HEK293 (cell line): Measurements from ENCODE around the gene CNPY1.

ENCODE experiments used
- CTCF ChIA-PET: fragments of 350-600 bp; formaldehyde crosslinking; extraction: SDS; loops from one replicate; lab custom pipeline; 2021; ENCODE audit warnings: antibody characterized with exemption; lab: Yijun Ruan, JAX
- POLR2A ChIA-PET: fragments of 300-600 bp; formaldehyde crosslinking; extraction: SDS; loops from one replicate; lab custom pipeline; 2020; ENCODE audit warnings: antibody characterized with exemption, inconsistent platforms; lab: Yijun Ruan, JAX
- H3K27ac ChIP-seq: fragments of 200-500 bp; sonication (Bioruptor generic); 2 replicates; pipeline ENCODE4 v1.5.1; 2014; ENCODE audit warnings: low read depth, low read length, control low read depth, inconsistent platforms; ENCODE audit errors: extremely low read depth
- H3K36me3 ChIP-seq, 2 experiments: fragments of 200-500 bp in 1 of 2; sonication (Bioruptor generic) in 1 of 2; 1 replicate in 1 of 2; 2 replicates in 1 of 2; pipeline ENCODE4 v1.5.1; 2014 to 2017; ENCODE audit warnings: inconsistent platforms in 2 of 2, low read length in 2 of 2; ENCODE audit not compliant: control insufficient read depth in 2 of 2, insufficient read depth in 1 of 2
- H3K4me1 ChIP-seq: fragments of 200-500 bp; sonication (Bioruptor generic); 2 replicates; pipeline ENCODE4 v1.5.1; 2014; ENCODE audit warnings: mild to moderate bottlenecking, low read length, inconsistent platforms; ENCODE audit not compliant: control insufficient read depth, insufficient read depth
- H3K4me3 ChIP-seq: 2 replicates; pipeline ENCODE4 v1.5.1; 2011; ENCODE audit warnings: low read depth, mild to moderate bottlenecking, control low read depth, low read length, moderate library complexity
- H3K9me3 ChIP-seq: fragments of 200-500 bp; sonication (Bioruptor generic); 2 replicates; pipeline ENCODE4 v1.5.1; 2014; ENCODE audit warnings: low read depth, low read length, inconsistent platforms; ENCODE audit not compliant: control insufficient read depth, insufficient read depth
- BCL11A ChIP-seq: fragments of 450-650 bp; formaldehyde crosslinking; IDR thresholded peaks from 2 replicates; pipeline ENCODE4 v1.5.1; 2016; ENCODE audit warnings: low read depth, missing biosample characterization, missing genetic modification characterization
- GLIS1 ChIP-seq: fragments of 450-650 bp; formaldehyde crosslinking; IDR thresholded peaks from 2 replicates; pipeline ENCODE4 v1.5.1; 2016; ENCODE audit warnings: missing biosample characterization, missing genetic modification characterization
- KLF17 ChIP-seq: fragments of 450-650 bp; formaldehyde crosslinking; IDR thresholded peaks from 2 replicates; pipeline ENCODE4 v1.5.1; 2016; ENCODE audit warnings: missing biosample characterization, missing genetic modification characterization
- PRDM10 ChIP-seq: fragments of 450-650 bp; formaldehyde crosslinking; IDR thresholded peaks from 2 replicates; pipeline ENCODE4 v1.5.1; 2016; ENCODE audit warnings: missing biosample characterization, missing genetic modification characterization
- REST ChIP-seq: fragments of 450-650 bp; formaldehyde crosslinking; IDR thresholded peaks from 2 replicates; pipeline ENCODE4 v1.5.1; 2016; ENCODE audit warnings: missing biosample characterization, missing genetic modification characterization
- ZBTB7A ChIP-seq: fragments of 450-650 bp; formaldehyde crosslinking; IDR thresholded peaks from 2 replicates; pipeline ENCODE4 v1.5.1; 2016; ENCODE audit warnings: low read depth, missing biosample characterization, missing genetic modification characterization
- ZBTB8A ChIP-seq: fragments of 450-650 bp; formaldehyde crosslinking; IDR thresholded peaks from 2 replicates; pipeline ENCODE4 v1.5.1; 2016; ENCODE audit warnings: missing biosample characterization, missing genetic modification characterization
- ZFP37 ChIP-seq: fragments of 450-650 bp; formaldehyde crosslinking; IDR thresholded peaks from 2 replicates; pipeline ENCODE4 v1.5.1; 2016; ENCODE audit warnings: missing biosample characterization, missing genetic modification characterization
- ZNF214 ChIP-seq: fragments of 450-650 bp; formaldehyde crosslinking; IDR thresholded peaks from 2 replicates; pipeline ENCODE4 v1.5.1; 2017; ENCODE audit warnings: missing biosample characterization, mild to moderate bottlenecking, missing genetic modification characterization, borderline replicate concordance
- ZNF24 ChIP-seq: fragments of 450-650 bp; formaldehyde crosslinking; IDR thresholded peaks from 2 replicates; pipeline ENCODE4 v1.5.1; 2016; ENCODE audit warnings: missing biosample characterization, missing genetic modification characterization
- ZNF280D ChIP-seq: fragments of 450-650 bp; formaldehyde crosslinking; IDR thresholded peaks from 2 replicates; pipeline ENCODE4 v1.5.1; 2016; ENCODE audit warnings: missing biosample characterization, missing genetic modification characterization
- ZNF394 ChIP-seq: fragments of 450-650 bp; formaldehyde crosslinking; IDR thresholded peaks from 2 replicates; pipeline ENCODE4 v1.5.1; 2016; ENCODE audit warnings: missing biosample characterization, missing genetic modification characterization, mild to moderate bottlenecking, moderate library complexity, borderline replicate concordance
- ZNF426 ChIP-seq: fragments of 450-650 bp; formaldehyde crosslinking; IDR thresholded peaks from 2 replicates; pipeline ENCODE4 v1.5.1; 2017; ENCODE audit warnings: missing biosample characterization, missing genetic modification characterization, mild to moderate bottlenecking, inconsistent platforms, moderate library complexity
- ZNF501 ChIP-seq: fragments of 450-650 bp; formaldehyde crosslinking; IDR thresholded peaks from 2 replicates; pipeline ENCODE4 v1.5.1; 2016; ENCODE audit warnings: missing biosample characterization, missing genetic modification characterization
- ZNF529 ChIP-seq: fragments of 450-650 bp; formaldehyde crosslinking; IDR thresholded peaks from 2 replicates; pipeline ENCODE4 v1.5.1; 2017; ENCODE audit warnings: missing genetic modification characterization, missing biosample characterization; ENCODE audit not compliant: insufficient replicate concordance
- ZNF558 ChIP-seq: fragments of 450-650 bp; formaldehyde crosslinking; IDR thresholded peaks from 2 replicates; pipeline ENCODE4 v1.5.1; 2016; ENCODE audit warnings: missing biosample characterization, missing genetic modification characterization
- ZNF843 ChIP-seq: fragments of 450-650 bp; formaldehyde crosslinking; IDR thresholded peaks from 2 replicates; pipeline ENCODE4 v1.5.1; 2016; ENCODE audit warnings: missing biosample characterization, missing genetic modification characterization
- ZSCAN30 ChIP-seq: fragments of 450-650 bp; IDR thresholded peaks from 2 replicates; pipeline ENCODE4 v1.5.1; 2018; ENCODE audit warnings: missing biosample characterization, mild to moderate bottlenecking, missing genetic modification characterization, moderate library complexity
- TF ChIP-seq, protein P1 (sequence below): fragments of 450-650 bp; formaldehyde crosslinking; IDR thresholded peaks from 2 replicates; pipeline ENCODE4 v1.5.1; 2016; ENCODE audit warnings: missing biosample characterization, missing genetic modification characterization, low read depth
- TF ChIP-seq, protein P2 (sequence below): fragments of 450-650 bp; formaldehyde crosslinking; IDR thresholded peaks from 2 replicates; pipeline ENCODE4 v1.5.1; 2016; ENCODE audit warnings: missing biosample characterization, missing genetic modification characterization

Gene CNPY1

DNA sequence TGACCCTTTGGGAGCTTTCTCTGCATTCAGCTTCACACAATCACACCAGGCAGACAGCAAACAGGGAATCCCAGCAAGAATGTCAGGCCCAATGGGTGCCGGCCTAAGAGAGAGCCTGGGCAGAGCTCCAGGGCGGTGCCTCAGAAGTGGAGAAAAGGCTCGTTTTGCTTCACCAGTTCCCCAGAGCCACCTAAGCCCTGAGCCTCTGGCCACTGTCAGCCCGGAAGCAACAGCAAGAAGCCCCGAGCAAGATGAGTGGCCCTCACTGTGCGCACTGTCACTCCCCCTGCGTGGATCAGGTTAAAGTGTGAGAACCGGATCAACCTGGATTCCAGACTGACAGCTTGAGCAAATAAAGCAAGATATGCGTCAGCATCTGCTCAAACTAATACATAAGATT is 14.7 kb downstream of the CNPY1 start:
- ChIA-PET POLR2A (no interaction called here), CTCF (interaction anchor here (0.9 to 1.5 kb wide), 5 partner anchors 53 to 187 kb away, joined by 3 to 4 read pairs (median 4); no protein-coding TSS in a partner anchor)
- H3K27ac ChIP-seq: no peak overlapping the region
- H3K36me3 ChIP-seq: no peaks in the 10 kb centered on the region
- H3K4me3 ChIP-seq: no peak overlapping the region
- no peaks in the 10 kb centered on the region for H3K4me1 ChIP-seq
- H3K9me3 ChIP-seq: no peaks in the 10 kb centered on the region
- TF ChIP-seq PRDM10 (tag by site-specific recombination): no peak
- no peak for TF ChIP-seq ZNF214 (tag by site-specific recombination)
- no peak for TF ChIP-seq ZNF529 (tag by site-specific recombination)
- no peak for TF ChIP-seq ZBTB8A (tag by site-specific recombination)
- no peak for TF ChIP-seq ZNF558 (tag by site-specific recombination)
- no peak for TF ChIP-seq ZNF843
- TF ChIP-seq ZSCAN30 (tag by site-specific recombination): no peak
- no peak for TF ChIP-seq ZBTB7A
- TF ChIP-seq GLIS1 (tag by site-specific recombination): no peak
- no peak for TF ChIP-seq BCL11A (tag by site-specific recombination)
- TF ChIP-seq, protein P1, sequence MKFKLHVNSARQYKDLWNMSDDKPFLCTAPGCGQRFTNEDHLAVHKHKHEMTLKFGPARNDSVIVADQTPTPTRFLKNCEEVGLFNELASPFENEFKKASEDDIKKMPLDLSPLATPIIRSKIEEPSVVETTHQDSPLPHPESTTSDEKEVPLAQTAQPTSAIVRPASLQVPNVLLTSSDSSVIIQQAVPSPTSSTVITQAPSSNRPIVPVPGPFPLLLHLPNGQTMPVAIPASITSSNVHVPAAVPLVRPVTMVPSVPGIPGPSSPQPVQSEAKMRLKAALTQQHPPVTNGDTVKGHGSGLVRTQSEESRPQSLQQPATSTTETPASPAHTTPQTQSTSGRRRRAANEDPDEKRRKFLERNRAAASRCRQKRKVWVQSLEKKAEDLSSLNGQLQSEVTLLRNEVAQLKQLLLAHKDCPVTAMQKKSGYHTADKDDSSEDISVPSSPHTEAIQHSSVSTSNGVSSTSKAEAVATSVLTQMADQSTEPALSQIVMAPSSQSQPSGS (tag by site-specific recombination): no peak
- no peak for TF ChIP-seq REST
- no peak for TF ChIP-seq ZNF426
- no peak for TF ChIP-seq ZNF501
- no peak for TF ChIP-seq ZNF24
- no peak for TF ChIP-seq ZFP37 (tag by site-specific recombination)

GRCh38 chr7:155530601-155531000 is 15.8 kb downstream of the CNPY1 start:
- Histone ChIP-seq H3K36me3 (no peaks in the 10 kb centered on the region), H3K4me1 (no peaks in the 10 kb centered on the region), H3K4me3 (no peak overlapping the region), H3K27ac (no peak overlapping the region), H3K9me3 (no peaks in the 10 kb centered on the region)
- ChIA-PET CTCF (no interaction called here), POLR2A (no interaction called here)
- TF ChIP-seq ZNF280D (tag by site-specific recombination) (no peak), KLF17 (tag by site-specific recombination) (no peak), ZNF394 (tag by site-specific recombination) (no peak)
- TF ChIP-seq, protein P2, sequence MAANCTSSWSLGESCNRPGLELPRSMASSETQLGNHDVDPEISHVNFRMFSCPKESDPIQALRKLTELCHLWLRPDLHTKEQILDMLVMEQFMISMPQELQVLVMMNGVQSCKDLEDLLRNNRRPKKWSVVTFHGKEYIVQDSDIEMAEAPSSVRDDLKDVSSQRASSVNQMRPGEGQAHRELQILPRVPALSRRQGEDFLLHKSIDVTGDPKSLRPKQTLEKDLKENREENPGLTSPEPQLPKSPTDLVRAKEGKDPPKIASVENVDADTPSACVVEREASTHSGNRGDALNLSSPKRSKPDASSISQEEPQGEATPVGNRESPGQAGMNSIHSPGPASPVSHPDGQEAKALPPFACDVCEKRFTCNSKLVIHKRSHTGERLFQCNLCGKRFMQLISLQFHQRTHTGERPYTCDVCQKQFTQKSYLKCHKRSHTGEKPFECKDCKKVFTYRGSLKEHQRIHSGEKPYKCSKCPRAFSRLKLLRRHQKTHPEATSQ (tag by site-specific recombination): no peak
